GM12878 (cell line): ENCODE results near the gene RBMX2. TPM values are rescaled to one million over a fixed set of nuclear protein-coding genes. Genes with fewer than 3 reads are reported as not detected.
A peak's percentile ranks its signal among the peaks of the same experiment; 100 is the strongest.
"Not testable (repeated sequence)": the region's sequence is repeated elsewhere in the genome, so short reads cannot be mapped to it uniquely, and the experiment has no call there.

Experiments used
- ATAC-seq: fragments of 200-7000 bp; cut with Tn5 transposase; 3 replicates; pipeline ENCODE4 v1.9.1; 2020; ENCODE audit warnings: mild to moderate bottlenecking, moderate library complexity
- BruUV-seq: library from RNA; stranded (reverse); fragments of 400-500 nt; replicated peaks from 2 replicates; lab custom pipeline; 2021; lab: Mats Ljungman, UMichigan
- CTCF ChIA-PET: fragments of 300-600 bp; sonication (Branson Sonifier 250); formaldehyde crosslinking; extraction: SDS; loops from one replicate; lab custom pipeline; 2021; ENCODE audit warnings: inconsistent platforms; lab: Yijun Ruan, JAX
- POLR2A ChIA-PET: fragments of 350-600 bp; formaldehyde crosslinking; extraction: SDS; loops from one replicate; lab custom pipeline; 2021; ENCODE audit warnings: inconsistent platforms; lab: Charles Lee
- RAD21 ChIA-PET: fragments of 300-600 bp; sonication (Branson Sonifier 250); formaldehyde crosslinking; loops from one replicate; lab custom pipeline; 2023; ENCODE audit warnings: antibody characterized with exemption; ENCODE audit not compliant: unreplicated experiment; lab: Charles Lee
- SMC1A ChIA-PET: fragments of 300-600 bp; sonication (Branson Sonifier 250); formaldehyde crosslinking; loops from one replicate; lab custom pipeline; 2023; ENCODE audit not compliant: unreplicated experiment, uncharacterized antibody; lab: Charles Lee
- DNase-seq: peaks from one replicate; pipeline ENCODE4 v3.0.0-alpha.2; 2011; ENCODE audit warnings: low read depth, low spot score
- FAIRE-seq: peaks from 3 replicates; lab custom pipeline; 2011; peaks lifted over from hg19 to GRCh38; lab: Jason Lieb, UNC
- H2AFZ ChIP-seq: 2 replicates; pipeline ENCODE4 v1.6.0; 2011; ENCODE audit warnings: low read depth, low read length, control low read depth; ENCODE audit not compliant: control insufficient read depth
- H3K27ac ChIP-seq: 2 replicates; pipeline ENCODE4 v1.5.1; 2011; ENCODE audit warnings: control low read depth; ENCODE audit not compliant: control insufficient read depth, insufficient read depth
- H3K27me3 ChIP-seq, 2 experiments: replicated peaks in 1 of 2; 2 replicates each; pipeline versions ENCODE4 v1.6.0 to v1.6.1; 2011; ENCODE audit warnings: low read length in 1 of 2; ENCODE audit not compliant: control insufficient read depth in 2 of 2, insufficient read depth in 2 of 2
- H3K36me3 ChIP-seq, 2 experiments: 2 replicates each; pipeline ENCODE4 v1.5.1; 2011; ENCODE audit warnings: low read length in 1 of 2; ENCODE audit not compliant: control insufficient read depth in 2 of 2, insufficient read depth in 2 of 2
- H3K4me1 ChIP-seq: 2 replicates; pipeline ENCODE4 v1.6.1; 2011; ENCODE audit warnings: mild to moderate bottlenecking, low read length, moderate library complexity, mixed read lengths; ENCODE audit not compliant: control insufficient read depth, insufficient read depth
- H3K4me2 ChIP-seq: 2 replicates; pipeline ENCODE4 v1.6.0; 2011; ENCODE audit warnings: control low read depth; ENCODE audit not compliant: control insufficient read depth, insufficient read depth
- H3K4me3 ChIP-seq: fragments of 200-600 bp; sonication (generic); 2 replicates; pipeline ENCODE4 v1.5.1; 2016
- H3K79me2 ChIP-seq: 2 replicates; pipeline ENCODE4 v1.6.0; 2011; ENCODE audit warnings: low read length; ENCODE audit not compliant: control insufficient read depth, insufficient read depth
- H3K9ac ChIP-seq: 2 replicates; pipeline ENCODE4 v1.8.0; 2011; ENCODE audit warnings: low read length, control low read depth, mixed read lengths; ENCODE audit not compliant: control insufficient read depth, insufficient read depth
- H3K9me3 ChIP-seq: replicated peaks from 3 replicates; pipeline ENCODE4 v1.5.1; 2011; ENCODE audit warnings: mild to moderate bottlenecking, low read length; ENCODE audit not compliant: control insufficient read depth, insufficient read depth
- H4K20me1 ChIP-seq: 2 replicates; pipeline ENCODE4 v1.6.0; 2011; ENCODE audit not compliant: control insufficient read depth, insufficient read depth
- MAX ChIP-seq: IDR thresholded peaks from 2 replicates; pipeline ENCODE4 v1.6.1; 2012; ENCODE audit warnings: low read depth, low read length, improper control_type of control experiment
- MEF2B ChIP-seq: fragments of 450-650 bp; IDR thresholded peaks from 2 replicates; pipeline ENCODE4 v1.6.1; 2018; ENCODE audit warnings: mild to moderate bottlenecking, moderate library complexity; ENCODE audit not compliant: partially characterized antibody, poor library complexity, severe bottlenecking
- NFIC ChIP-seq: IDR thresholded peaks from 2 replicates; pipeline ENCODE4 v1.6.1; 2012; ENCODE audit warnings: low read depth, mild to moderate bottlenecking, inconsistent platforms, low read length, moderate library complexity
- NFYB ChIP-seq: IDR thresholded peaks from 2 replicates; pipeline ENCODE4 v1.6.1; 2011; ENCODE audit warnings: low read depth, mild to moderate bottlenecking, low read length, improper control_type of control experiment, moderate library complexity; ENCODE audit not compliant: insufficient read depth
- PBX3 ChIP-seq: IDR thresholded peaks from 2 replicates; pipeline ENCODE4 v1.6.1; 2011; ENCODE audit warnings: mild to moderate bottlenecking, low read depth, low read length, moderate library complexity; ENCODE audit not compliant: insufficient replicate concordance
- WGBS: methylation state at CpG from one replicate; pipeline ENCODE4 v1.1.6; 2016; ENCODE audit warnings: low lambda C conversion rate; ENCODE audit not compliant: insufficient replicate concordance, insufficient coverage; ENCODE audit errors: missing lambda C conversion rate; 5-methylcytosine and 5-hydroxymethylcytosine counted together
- in situ Hi-C: fragments of 300-500 bp; cut with MboI; formaldehyde crosslinking; loops from 9 replicates; pipeline ENCODE4 v1.14.3; 2018; ENCODE audit warnings: mixed read lengths
- intact Hi-C: fragments of 100-400 bp; cut with micrococcal nuclease; formaldehyde crosslinking; loops from one replicate; pipeline ENCODE4 v1.14.2; 2022; ENCODE audit not compliant: unreplicated experiment
- polyA plus RNA-seq, 11 experiments: library from polyadenylated mRNA; depleted of rRNA in 4 of 11; unstranded in 6 of 11; stranded (reverse) in 5 of 11; fragments of >200 nt; fragmentation: Nextera tagmentation in 4 of 11; fragmentation: Illumina TruSeq in 1 of 11; extraction: Ambion mirVana in 4 of 11; extraction: Trizol in 1 of 11; gene quantifications; 1 replicate in 1 of 11; 2 replicates in 10 of 11; pipeline versions ENCODE4 v1.2.1 to v1.2.3, GENCODE V29; 2011 to 2016; ENCODE audit warnings: inconsistent platforms in 2 of 11, missing spikeins in 2 of 11, low read depth in 1 of 11
- total RNA-seq, 4 experiments: library from RNA; depleted of rRNA in 3 of 4; stranded (reverse); fragments of >200 nt in 3 of 4; fragmentation: Illumina TruSeq in 1 of 4; extraction: Trizol in 1 of 4; gene quantifications; 2 replicates each; pipeline versions ENCODE4 v1.2.1 to v1.2.3, GENCODE V29; 2013 to 2021

Gene RBMX2
- total and polyA plus RNA-seq, 10 of the 15 experiments (the other 5 are each of a cell fraction or from before 2014, with no cell fraction given), result 18.9 to 56.0 (median 32.6) TPM

GRCh38 chrX:130426531-130426930, 24.7 kb downstream of the RBMX2 start (continued):
- TF ChIP-seq MAX (no peak), MEF2B (no peak), PBX3 (no peak), NFIC (no peak)

GRCh38 chrX:130429236-130429635, 27.4 kb downstream of the RBMX2 start:
- BruUV-seq, ATAC-seq, H3K9ac ChIP-seq, H4K20me1 ChIP-seq, H3K36me3 ChIP-seq, H3K4me3 ChIP-seq, H2AFZ ChIP-seq, POLR2A ChIA-PET, RAD21 ChIA-PET, H3K27ac ChIP-seq, intact Hi-C loops, H3K4me2 ChIP-seq, SMC1A ChIA-PET, FAIRE-seq, in situ Hi-C loops, H3K4me1 ChIP-seq, H3K9me3 ChIP-seq, DNase-seq, H3K79me2 ChIP-seq, H3K27me3 ChIP-seq, CTCF ChIA-PET: not testable (repeated sequence)
- peak; percentile 75; the same call in 1 of the 2 replicates for TF ChIP-seq NFYB
- 20% methylated on average over 5 of the region's 5 CpGs for WGBS
